Transverse colon (tissue), 4 donors: Measurements from ENCODE around the gene TPP2. TPM values are rescaled to one million over a fixed set of nuclear protein-coding genes. Genes with fewer than 3 reads are reported as not detected.

Experiments used
- DNase-seq: peaks from one replicate; pipeline ENCODE4 v3.0.0-alpha.2; 2019
- H3K27ac ChIP-seq, 4 donors: fragments of 200-600 bp; sonication (generic); 2 replicates each; pipeline ENCODE4 v1.5.1; 2016 to 2018; ENCODE audit warnings: inconsistent platforms in 4 of 4
- H3K27me3 ChIP-seq: fragments of 200-600 bp; sonication (generic); 2 replicates; pipeline ENCODE4 v1.5.1; 2017; ENCODE audit warnings: inconsistent platforms
- H3K36me3 ChIP-seq, 4 donors: fragments of 200-600 bp; sonication (generic); 2 replicates each; pipeline ENCODE4 v1.5.1; 2017 to 2019; ENCODE audit warnings: inconsistent platforms in 4 of 4
- H3K4me1 ChIP-seq, 4 donors: fragments of 200-600 bp; sonication (generic); 2 replicates each; pipeline ENCODE4 v1.5.1; 2017 to 2020; ENCODE audit warnings: inconsistent platforms in 4 of 4
- H3K4me3 ChIP-seq, 4 donors: fragments of 200-600 bp; sonication (generic); 1 replicate in 1 of 4; 2 replicates in 3 of 4; pipeline versions ENCODE4 v1.5.1 to v1.6.1; 2017 to 2019; ENCODE audit warnings: inconsistent platforms in 4 of 4
- H3K9me3 ChIP-seq, 2 donors: fragments of 200-600 bp; sonication (generic); 2 replicates each; pipeline ENCODE4 v1.5.1; 2017 to 2019; ENCODE audit warnings: inconsistent platforms in 2 of 2
- CTCF ChIP-seq, 5 experiments: fragments of 200-600 bp in 3 of 5; fragments of 450-650 bp in 2 of 5; sonication (generic) in 3 of 5; IDR thresholded peaks; 1 replicate in 2 of 5; 2 replicates in 3 of 5; pipeline ENCODE4 v1.5.1; 2016 to 2017; ENCODE audit warnings: antibody characterized with exemption in 5 of 5, inconsistent platforms in 3 of 5, mild to moderate bottlenecking in 2 of 5, moderate library complexity in 1 of 5
- EP300 ChIP-seq: sonication (generic); formaldehyde crosslinking; IDR thresholded peaks from one replicate; pipeline ENCODE4 v1.6.1; 2017; ENCODE audit warnings: antibody characterized with exemption, low read depth
- POLR2A ChIP-seq: fragments of 450-650 bp; IDR thresholded peaks from one replicate; pipeline ENCODE4 v1.6.1; 2016; ENCODE audit warnings: antibody characterized with exemption, mild to moderate bottlenecking, moderate library complexity
- POLR2AphosphoS5 ChIP-seq, 3 donors: sonication (generic); formaldehyde crosslinking; IDR thresholded peaks; one replicate each; pipeline ENCODE4 v1.6.1; 2016; ENCODE audit warnings: antibody characterized with exemption in 3 of 3
- WGBS, 2 donors: methylation state at CpG; one replicate each; pipeline ENCODE4 v1.1.5; 2018; ENCODE audit warnings: low coverage in 1 of 2; 5-methylcytosine and 5-hydroxymethylcytosine counted together
- in situ Hi-C, 4 donors: fragments of 200-750 bp; cut with MboI; loops; one replicate each; pipeline versions ENCODE4 v1.15.0 to v1.15.1; 2017; ENCODE audit warnings: low sequenced_read_pairs in 3 of 4, low pct_ligation_motif_present in 1 of 4, low pct_unique_long_range_greater_than_20kb in 1 of 4
- intact Hi-C: fragments of 100-400 bp; cut with DNase I; formaldehyde crosslinking; loops from one replicate; pipeline ENCODE4 v1.15.1; 2023; ENCODE audit warnings: low total_unique reads
- total RNA-seq, 4 donors: library from RNA; depleted of rRNA; stranded (reverse); fragments of >200 nt; gene quantifications; one replicate each; pipeline ENCODE4 v1.1.0, GENCODE V29; 2016

TPP2 gene
- total RNA-seq, 4 donors from 2014 or later: 19.1 to 47.8 (median 30.3) TPM

DNA sequence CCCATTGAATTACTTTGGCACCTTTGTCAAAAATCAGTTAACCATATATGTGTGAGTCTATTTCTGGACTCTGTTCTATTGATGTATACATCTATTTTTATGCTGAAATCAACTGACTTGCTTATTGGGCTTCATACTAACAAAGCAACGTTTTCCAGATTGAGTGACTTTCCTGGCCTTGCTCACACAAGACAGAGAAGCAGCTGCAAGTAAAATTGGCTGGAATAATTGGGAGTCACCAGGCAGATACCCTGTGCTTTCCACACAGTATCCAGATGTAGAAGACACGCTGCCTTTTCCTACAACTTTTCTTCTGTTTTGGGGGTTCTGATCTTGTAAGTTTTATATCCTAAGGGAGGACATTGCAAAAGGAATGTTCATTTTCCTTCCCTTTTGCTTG, 86.9 kb downstream of the TPP2 start:
- no peak for TF ChIP-seq POLR2A
- no peak for TF ChIP-seq POLR2AphosphoS5 (IDR thresholded peaks at IDR 0.05)
- TF ChIP-seq EP300: no peak
- no peak for TF ChIP-seq CTCF (IDR thresholded peaks at IDR 0.05)
- WGBS, 2 donors: 67 to 100% methylated on average over 1 to 2 of the region's 2 CpGs
- Histone ChIP-seq H3K9me3 (no peaks in the 10 kb centered on the region), H3K4me1 (no peaks in the 10 kb centered on the region), H3K27ac (no peak overlapping the region), H3K36me3 (no peaks in the 10 kb centered on the region), H3K27me3 (no peaks in the 10 kb centered on the region), H3K4me3 (no peak overlapping the region)
- in situ Hi-C loops (no loop called here), intact Hi-C loops (no loop called here)
- DNase-seq: no peak

- 68% methylated on average over 3 of the region's 3 CpGs; no CpG with 5 or more reads in 1 of the 2 donors for WGBS, 2 donors
- no peak overlapping the region for H3K27ac ChIP-seq
- intact Hi-C loops: no loop called here
- no peak overlapping the region for H3K4me3 ChIP-seq
- no peaks in the 10 kb centered on the region for H3K9me3 ChIP-seq
- in situ Hi-C loops: no loop called here
- no peaks in the 10 kb centered on the region for H3K4me1 ChIP-seq
- TF ChIP-seq CTCF (IDR thresholded peaks at IDR 0.05) (no peak), POLR2A (no peak), EP300 (no peak), POLR2AphosphoS5 (IDR thresholded peaks at IDR 0.05) (no peak)
- no peaks in the 10 kb centered on the region for H3K36me3 ChIP-seq
- peaks cover 9% of the 10 kb centered on the region for H3K27me3 ChIP-seq
- no peak for DNase-seq
Observed at GRCh38 chr13:102686024-102686423, 89.2 kb downstream of the TPP2 start.

- DNase-seq: no peak
- Histone ChIP-seq H3K9me3 (no peaks in the 10 kb centered on the region), H3K27me3 (peaks cover 24% of the 10 kb centered on the region), H3K4me1 (no peaks in the 10 kb centered on the region), H3K36me3 (no peaks in the 10 kb centered on the region), H3K4me3 (no peak overlapping the region), H3K27ac (no peak overlapping the region)
- intact Hi-C loops (no loop called here), in situ Hi-C loops (no loop called here)
- 68 to 80% methylated on average over 7 of the region's 7 CpGs for WGBS, 2 donors
- TF ChIP-seq POLR2A (no peak), CTCF (IDR thresholded peaks at IDR 0.05) (no peak), POLR2AphosphoS5 (IDR thresholded peaks at IDR 0.05) (no peak), EP300 (no peak)
Observed at GRCh38 chr13:102687520-102687919, 90.7 kb downstream of the TPP2 start.

DNA sequence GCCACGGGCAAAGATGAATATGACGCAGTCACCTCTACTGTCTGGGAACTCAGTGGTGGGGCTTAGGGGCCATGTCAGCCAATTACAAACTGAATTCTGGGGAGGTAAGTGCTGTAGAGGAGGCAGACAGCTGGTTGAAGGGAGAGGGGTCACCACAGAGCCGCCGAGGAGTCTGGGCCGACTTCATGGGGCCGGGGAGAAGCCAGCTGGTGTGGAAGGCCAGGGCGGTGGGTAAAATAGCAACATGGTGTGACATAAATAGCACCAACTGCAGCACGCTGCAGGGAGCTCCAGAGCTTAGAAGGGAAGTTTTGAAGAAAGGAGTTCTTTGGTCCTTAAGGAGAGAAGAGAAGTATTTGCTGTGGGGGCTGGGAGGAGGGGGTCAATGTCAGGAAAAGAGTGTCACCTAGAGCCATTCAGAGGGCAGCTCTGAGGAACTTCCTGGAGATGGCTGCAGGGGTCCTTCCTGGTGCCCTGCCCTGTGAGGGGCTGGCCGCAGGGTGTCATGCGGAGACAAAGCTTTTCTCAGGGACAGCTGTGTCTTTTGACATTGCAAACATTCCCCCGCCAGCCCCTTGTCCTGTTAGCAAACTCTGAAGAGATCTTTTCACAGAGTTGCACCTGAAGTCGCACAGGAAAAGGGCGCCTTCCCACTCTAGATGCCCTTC, 91.7 kb downstream of the TPP2 start:
- in situ Hi-C loops (no loop called here), intact Hi-C loops (no loop called here)
- Histone ChIP-seq H3K36me3 (no peaks in the 10 kb centered on the region), H3K27ac (no peak overlapping the region), H3K9me3 (no peaks in the 10 kb centered on the region), H3K27me3 (peaks cover 34% of the 10 kb centered on the region), H3K4me3 (no peak overlapping the region), H3K4me1 (no peaks in the 10 kb centered on the region)
- 60 to 73% methylated on average over 2 to 12 of the region's 13 CpGs for WGBS, 2 donors
- TF ChIP-seq EP300 (no peak), POLR2A (no peak), POLR2AphosphoS5 (IDR thresholded peaks at IDR 0.05) (no peak), CTCF (IDR thresholded peaks at IDR 0.05) (no peak)
- no peak for DNase-seq
